Effector memory CD8-positive, alpha-beta T cell (primary cell): ENCODE measurements around the gene UBE2J2.

ENCODE experiments used
- ATAC-seq: fragments of 150-1000 bp; cut with Tn5 transposase; replicated peaks from 2 replicates; pipeline ENCODE4 v1.10.0; 2021; ENCODE audit warnings: mild to moderate bottlenecking, moderate library complexity
- DNase-seq, 3 experiments: peaks; one replicate each; pipeline ENCODE4 v3.0.0; 2021
- H3K27ac Mint-ChIP-seq, 2 donors: one replicate each; pipeline ENCODE4 v1.8.0; 2022; ENCODE audit warnings: mild to moderate bottlenecking in 2 of 2, mixed read lengths in 2 of 2, moderate library complexity in 2 of 2
- H3K27me3 Mint-ChIP-seq, 2 donors: one replicate each; pipeline ENCODE4 v1.8.0; 2022; ENCODE audit warnings: mixed read lengths in 2 of 2
- H3K36me3 Mint-ChIP-seq: one replicate; pipeline ENCODE4 v1.8.0; 2022; ENCODE audit warnings: mild to moderate bottlenecking, moderate library complexity, mixed read lengths; ENCODE audit not compliant: insufficient read depth
- H3K4me1 Mint-ChIP-seq, 2 donors: one replicate each; pipeline ENCODE4 v1.8.0; 2022; ENCODE audit warnings: low read depth in 2 of 2, mixed read lengths in 2 of 2
- H3K4me3 Mint-ChIP-seq, 2 donors: one replicate each; pipeline ENCODE4 v1.8.0; 2022; ENCODE audit warnings: mild to moderate bottlenecking in 2 of 2, mixed read lengths in 2 of 2, moderate library complexity in 2 of 2
- H3K9me3 Mint-ChIP-seq, 2 donors: one replicate each; pipeline ENCODE4 v1.8.0; 2022; ENCODE audit warnings: mixed read lengths in 2 of 2

Gene UBE2J2

GRCh38 chr1:1208713-1209433 is 64.8 kb downstream of the UBE2J2 start:
- peaks cover 29% of the 10 kb centered on the region for H3K36me3 Mint-ChIP-seq
- H3K4me1 Mint-ChIP-seq, result peaks cover 14 to 24% of the 10 kb centered on the region in 2 donors
- ATAC-seq (peak; percentile 25), DNase-seq (peak in 2 of 3 experiments; percentile 44 to 48)
- H3K4me3 Mint-ChIP-seq, result peak overlapping the region; percentile 82 to 86
- H3K27me3 Mint-ChIP-seq, result no peaks in the 10 kb centered on the region
- no peaks in the 10 kb centered on the region for H3K9me3 Mint-ChIP-seq
- H3K27ac Mint-ChIP-seq, result peak overlapping the region; percentile 90 to 96

- DNase-seq (no peak), ATAC-seq (no peak)
- Mint-ChIP-seq H3K4me1 (peaks cover 14 to 24% of the 10 kb centered on the region in 2 donors), H3K27ac (peak overlapping the region; percentile 90 to 96), H3K4me3 (peak overlapping the region; percentile 82 to 86), H3K9me3 (no peaks in the 10 kb centered on the region), H3K27me3 (no peaks in the 10 kb centered on the region), H3K36me3 (peaks cover 18% of the 10 kb centered on the region)
Observed at GRCh38 chr1:1207571-1207892, 66.1 kb downstream of the UBE2J2 start.

DNA sequence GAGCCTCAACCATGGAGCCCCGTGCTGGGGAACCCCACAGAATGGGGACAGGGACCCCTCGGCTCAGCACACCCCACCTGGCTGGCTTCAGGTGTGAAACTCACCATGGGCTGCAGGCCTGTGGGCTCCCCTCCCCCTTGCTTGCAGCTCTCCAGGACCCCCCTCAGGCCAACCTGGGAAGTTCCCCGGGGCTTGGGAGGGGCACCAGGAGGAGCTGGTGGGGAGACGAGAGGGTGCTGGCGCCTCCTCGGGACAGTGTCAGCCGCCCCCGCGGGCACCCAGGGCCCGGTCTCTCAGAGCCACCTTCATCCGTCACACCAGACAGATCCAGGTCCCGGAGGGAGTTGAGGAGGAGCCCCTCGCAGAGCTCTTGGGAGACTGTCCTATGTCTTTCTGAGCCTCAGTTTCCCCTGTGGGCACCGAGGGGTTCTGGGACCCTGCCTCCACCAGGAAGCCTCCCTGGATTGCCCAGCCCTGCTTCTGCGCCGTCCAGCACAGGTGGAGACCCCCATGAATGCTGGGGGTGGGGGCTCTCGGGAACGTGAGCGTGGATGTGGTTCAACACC is 66.6 kb downstream of the UBE2J2 start:
- ATAC-seq (no peak), DNase-seq (no peak)
- H3K36me3 Mint-ChIP-seq, result peaks cover 18% of the 10 kb centered on the region
- no peak overlapping the region for H3K27ac Mint-ChIP-seq
- peak overlapping the region; percentile 67 to 86 for H3K4me3 Mint-ChIP-seq
- H3K4me1 Mint-ChIP-seq, result peaks cover 14 to 21% of the 10 kb centered on the region in 2 donors
- H3K27me3 Mint-ChIP-seq, result no peaks in the 10 kb centered on the region
- H3K9me3 Mint-ChIP-seq, result no peaks in the 10 kb centered on the region

DNA sequence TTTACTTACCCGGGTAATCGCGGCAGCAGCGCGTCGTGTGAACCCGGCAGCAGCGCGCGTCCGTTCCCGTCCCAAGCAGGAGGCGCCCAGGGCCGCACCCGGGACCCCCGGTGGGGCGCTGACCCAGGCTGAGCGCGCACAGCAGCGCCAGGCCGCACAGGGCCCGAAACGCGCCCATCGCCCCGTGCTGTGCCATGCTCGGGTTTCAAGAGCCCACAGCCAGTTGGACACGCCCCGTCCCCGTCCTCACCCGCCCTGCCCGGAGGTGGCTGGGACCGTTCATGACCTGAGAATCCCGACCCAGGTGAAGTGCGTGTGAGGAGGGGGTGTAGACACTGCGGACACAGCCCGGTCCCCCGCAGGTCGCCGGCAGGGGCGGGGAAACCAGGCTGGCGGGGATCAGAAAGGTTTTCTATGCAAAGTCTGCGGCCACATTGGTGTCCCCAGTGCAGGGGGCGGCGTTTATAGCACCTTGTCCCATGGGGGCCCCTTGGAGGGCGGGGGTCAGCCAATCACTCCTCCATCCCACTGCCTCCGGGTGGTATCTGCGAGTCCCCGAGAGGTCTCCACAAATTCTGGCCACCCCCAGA is 67.2 kb downstream of the UBE2J2 start, which contains the start of gene TNFRSF18:
Gene TNFRSF18 (minus strand): TSS at position 217 of the 590 bp plus-strand sequence. CDS start 21 bp downstream, at position 196.
- Mint-ChIP-seq H3K27ac (no peak within 1 kb of the TSS), H3K27me3 (no peaks in the 10 kb centered on the region), H3K4me3 (peak within 1 kb of the TSS; percentile 67 to 86), H3K9me3 (no peaks in the 10 kb centered on the region), H3K36me3 (peaks cover 18% of the 10 kb centered on the region), H3K4me1 (peaks cover 14 to 21% of the 10 kb centered on the region in 2 donors)
- ATAC-seq, result no peak
- DNase-seq, result no peak

DNA sequence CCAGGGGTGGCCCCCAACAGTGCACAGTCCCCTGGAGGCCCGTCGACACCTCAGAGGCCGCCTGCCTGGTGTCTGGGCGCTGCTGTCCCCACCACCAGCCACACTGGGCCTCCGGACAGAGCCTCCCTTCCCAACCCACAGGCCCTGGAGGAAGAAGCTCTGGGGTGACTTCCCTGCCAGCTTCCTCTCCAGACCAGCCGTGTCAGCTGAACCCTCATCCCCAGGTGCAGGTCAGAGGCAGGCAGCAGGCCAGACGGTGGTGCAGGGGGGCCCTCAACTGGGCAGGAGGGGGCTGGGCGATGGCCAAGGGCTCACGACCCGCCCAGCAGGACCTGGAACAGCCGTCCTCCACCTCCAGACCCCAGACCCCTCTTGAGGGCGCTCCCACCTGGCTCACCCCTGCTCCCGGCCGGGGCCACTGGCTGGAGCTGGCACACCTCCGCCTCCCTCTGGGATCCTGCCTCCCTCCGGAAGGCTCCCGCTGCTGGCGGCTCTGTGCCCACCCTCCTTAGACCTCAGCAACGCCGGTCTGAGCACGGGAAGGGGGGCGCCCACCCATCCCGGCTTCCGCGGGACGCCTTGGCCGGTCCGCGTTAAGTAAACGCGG is 67.8 kb downstream of the UBE2J2 start:
- Mint-ChIP-seq H3K4me1 (peaks cover 14 to 15% of the 10 kb centered on the region in 2 donors), H3K9me3 (no peaks in the 10 kb centered on the region), H3K36me3 (peaks cover 18% of the 10 kb centered on the region), H3K27me3 (no peaks in the 10 kb centered on the region), H3K4me3 (peak overlapping the region; percentile 67 to 70), H3K27ac (no peak overlapping the region)
- ATAC-seq (no peak), DNase-seq (no peak)

- Mint-ChIP-seq H3K4me1 (peaks cover 18% of the 10 kb centered on the region in 2 donors), H3K36me3 (peaks cover 18% of the 10 kb centered on the region), H3K4me3 (peak overlapping the region; percentile 37 to 70), H3K27me3 (no peaks in the 10 kb centered on the region), H3K27ac (no peak overlapping the region), H3K9me3 (no peaks in the 10 kb centered on the region)
- DNase-seq (no peak), ATAC-seq (no peak)
Observed at GRCh38 chr1:1204998-1205768, 68.5 kb downstream of the UBE2J2 start.

DNA sequence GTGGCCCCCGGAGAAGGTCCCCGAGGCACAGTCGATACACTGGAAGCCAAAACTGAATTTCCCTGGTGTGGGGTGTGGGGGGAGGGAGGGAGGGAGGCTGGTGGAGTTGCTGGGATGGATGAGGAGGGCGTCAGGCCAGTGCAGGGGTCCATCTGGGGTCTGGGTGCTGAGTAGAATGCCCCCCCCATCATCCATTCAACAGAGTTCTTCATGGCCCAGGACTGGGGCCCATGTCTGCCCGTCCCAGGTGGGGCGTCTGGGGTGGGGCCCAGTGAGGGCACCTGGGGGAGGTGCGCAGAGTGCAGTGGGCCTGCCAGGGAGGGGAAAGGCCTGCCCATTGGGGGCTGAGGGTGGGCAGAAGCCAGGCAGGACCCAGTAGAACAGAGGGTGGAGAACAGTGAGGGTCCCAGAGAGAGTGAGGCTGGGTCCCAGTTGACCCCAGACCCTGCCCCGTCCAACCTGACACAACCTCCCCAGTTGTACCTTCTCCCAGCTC is 69.2 kb downstream of the UBE2J2 start:
- DNase-seq (no peak), ATAC-seq (no peak)
- Mint-ChIP-seq H3K4me3 (no peak overlapping the region), H3K27ac (no peak overlapping the region), H3K36me3 (peaks cover 18% of the 10 kb centered on the region), H3K9me3 (no peaks in the 10 kb centered on the region), H3K27me3 (no peaks in the 10 kb centered on the region), H3K4me1 (peaks cover 17 to 18% of the 10 kb centered on the region in 2 donors)
